ENCODE results near the gene PIK3CB. TPM values are rescaled to one million over a fixed set of nuclear protein-coding genes. Genes with fewer than 3 reads are reported as not detected.

Gene PIK3CB
- total RNA-seq, 1 experiment from 2014 or later = 59.3 TPM

GRCh38 chr3:138690036-138690435 lies 144.7 kb downstream of the PIK3CB start:
- Mint-ChIP-seq H3K27ac (ENCODE audit: unreplicated experiment) (no peak overlapping the region), H3K4me1 (ENCODE audit: low read depth, unreplicated experiment) (peaks cover 27% of the 10 kb centered on the region), H3K36me3 (ENCODE audit: insufficient read depth, unreplicated experiment) (peaks cover 11% of the 10 kb centered on the region), H3K4me3 (ENCODE audit: low read depth, unreplicated experiment) (no peak overlapping the region), H3K9me3 (ENCODE audit: low read depth, unreplicated experiment) (no peaks in the 10 kb centered on the region), H3K27me3 (ENCODE audit: unreplicated experiment) (no peaks in the 10 kb centered on the region)
- BruUV-seq (replicated peaks) = no TSS peak
- intact Hi-C loops (cut with micrococcal nuclease; ENCODE audit: unreplicated experiment) = loop anchor here (10.0 kb wide), 1 partner anchor 355 kb away; no protein-coding TSS in a partner anchor
- CTCF ChIA-PET = interaction anchor here (1.4 kb wide), 1 partner anchor 233 kb away, joined by 5 read pairs; no protein-coding TSS in a partner anchor
- DNase-seq = no peak
- TF ChIP-seq CTCF (IDR thresholded peaks at IDR 0.05; ENCODE audit: unreplicated experiment) = no peak

- peaks cover 15% of the 10 kb centered on the region for H3K4me1 Mint-ChIP-seq (ENCODE audit: low read depth, unreplicated experiment)
- DNase-seq = no peak
- no TSS peak for BruUV-seq (replicated peaks)
- intact Hi-C loops (cut with micrococcal nuclease; ENCODE audit: unreplicated experiment) = no loop called here
- H3K36me3 Mint-ChIP-seq (ENCODE audit: insufficient read depth, unreplicated experiment) = peaks cover 4% of the 10 kb centered on the region
- no peaks in the 10 kb centered on the region for H3K9me3 Mint-ChIP-seq (ENCODE audit: low read depth, unreplicated experiment)
- H3K4me3 Mint-ChIP-seq (ENCODE audit: low read depth, unreplicated experiment) = no peak overlapping the region
- no peaks in the 10 kb centered on the region for H3K27me3 Mint-ChIP-seq (ENCODE audit: unreplicated experiment)
- no peak overlapping the region for H3K27ac Mint-ChIP-seq (ENCODE audit: unreplicated experiment)
- CTCF ChIA-PET = interaction anchor here (1.4 kb wide), 1 partner anchor 234 kb away, joined by 5 read pairs; no protein-coding TSS in a partner anchor
- no peak for TF ChIP-seq CTCF (IDR thresholded peaks at IDR 0.05; ENCODE audit: unreplicated experiment)
These were observed 145.8 kb downstream of the PIK3CB start for GRCh38 chr3:138688871-138689299.

- BruUV-seq (replicated peaks) = no TSS peak
- no peak for TF ChIP-seq CTCF (IDR thresholded peaks at IDR 0.05; ENCODE audit: unreplicated experiment)
- Mint-ChIP-seq H3K27me3 (ENCODE audit: unreplicated experiment) (no peaks in the 10 kb centered on the region), H3K27ac (ENCODE audit: unreplicated experiment) (peak overlapping the region; percentile 40), H3K4me3 (ENCODE audit: low read depth, unreplicated experiment) (no peak overlapping the region), H3K4me1 (ENCODE audit: low read depth, unreplicated experiment) (peaks cover 15% of the 10 kb centered on the region), H3K36me3 (ENCODE audit: insufficient read depth, unreplicated experiment) (peaks cover 4% of the 10 kb centered on the region), H3K9me3 (ENCODE audit: low read depth, unreplicated experiment) (no peaks in the 10 kb centered on the region)
- intact Hi-C loops (cut with micrococcal nuclease; ENCODE audit: unreplicated experiment) = loop anchor here (2.0 kb wide), 1 partner anchor 92 kb away; the partner anchor contains the start of gene CEP70
- CTCF ChIA-PET = interaction anchor here (0.5 to 1.7 kb wide), 8 partner anchors 14 to 359 kb away, joined by 3 to 13 read pairs (median 4); partner anchors contain the start of gene CEP70
- no peak for DNase-seq
These were observed 147.5 kb downstream of the PIK3CB start for GRCh38 chr3:138687236-138687635.

- Mint-ChIP-seq H3K36me3 (ENCODE audit: insufficient read depth, unreplicated experiment) (peaks cover 4% of the 10 kb centered on the region), H3K4me3 (ENCODE audit: low read depth, unreplicated experiment) (no peak overlapping the region), H3K9me3 (ENCODE audit: low read depth, unreplicated experiment) (no peaks in the 10 kb centered on the region), H3K27ac (ENCODE audit: unreplicated experiment) (peak overlapping the region; percentile 40), H3K4me1 (ENCODE audit: low read depth, unreplicated experiment) (peaks cover 15% of the 10 kb centered on the region), H3K27me3 (ENCODE audit: unreplicated experiment) (no peaks in the 10 kb centered on the region)
- CTCF ChIA-PET = interaction anchor here (0.6 to 1.7 kb wide), 6 partner anchors 17 to 359 kb away, joined by 3 to 13 read pairs (median 4); partner anchors contain the start of gene CEP70
- DNase-seq = peak; percentile 34
- BruUV-seq (replicated peaks) = no TSS peak
- intact Hi-C loops (cut with micrococcal nuclease; ENCODE audit: unreplicated experiment) = loop anchor here (2.0 kb wide), 1 partner anchor 92 kb away; the partner anchor contains the start of gene CEP70
- no peak for TF ChIP-seq CTCF (IDR thresholded peaks at IDR 0.05; ENCODE audit: unreplicated experiment)
These were observed 147.9 kb downstream of the PIK3CB start for GRCh38 chr3:138686771-138687221.

All from Calu3 (cell line).